CD4-positive, alpha-beta T cell treated with Interleukin-10 for 1 hour (primary cell): ENCODE measurements around the gene STXBP1.
"Not testable (repeated sequence)": the region's sequence is repeated elsewhere in the genome, so short reads cannot be mapped to it uniquely, and the experiment has no call there.

Experiments
- DNase-seq: peaks from one replicate; pipeline ENCODE4 v3.0.0-alpha.2; 2020

Gene STXBP1

GRCh38 chr9:127621339-127621970 lies 9.4 kb downstream of the STXBP1 start:
- not testable (repeated sequence) for DNase-seq

DNA sequence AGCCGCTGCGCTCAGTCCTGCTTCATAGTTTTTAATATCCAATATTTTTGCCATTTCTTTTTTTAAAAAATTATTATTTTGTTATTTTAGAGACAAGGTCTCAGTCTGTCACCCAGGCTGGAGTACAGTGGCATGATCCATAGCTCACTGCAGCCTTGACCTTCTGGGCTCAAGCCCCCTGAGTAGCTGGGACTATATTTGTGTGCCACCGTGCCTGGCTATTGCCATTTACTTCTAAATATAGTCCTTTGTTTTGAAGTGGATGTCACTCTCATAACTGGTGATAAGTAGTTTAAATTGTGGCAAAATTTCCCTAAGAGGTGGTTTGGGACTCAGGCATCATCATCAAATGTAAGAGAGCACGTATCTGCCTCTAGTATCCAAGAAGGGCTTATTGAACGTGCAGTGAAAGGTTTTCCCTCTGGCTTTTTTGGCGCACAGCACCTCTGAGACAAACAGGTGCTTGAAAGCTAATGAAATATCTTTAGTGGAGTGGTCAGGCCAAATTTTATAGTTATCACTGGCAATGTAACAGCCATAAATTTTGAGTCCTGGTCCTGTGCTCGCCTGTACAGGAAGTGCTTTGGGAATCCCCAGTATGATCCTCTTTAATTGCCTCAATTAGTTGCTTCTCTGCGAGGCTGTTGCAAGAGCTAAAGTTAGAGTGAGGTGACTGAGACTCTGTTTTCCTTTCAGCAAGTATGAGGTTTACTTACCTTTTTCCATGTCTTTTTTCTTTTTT lies 14.8 kb downstream of the STXBP1 start:
- no peak for DNase-seq

DNA sequence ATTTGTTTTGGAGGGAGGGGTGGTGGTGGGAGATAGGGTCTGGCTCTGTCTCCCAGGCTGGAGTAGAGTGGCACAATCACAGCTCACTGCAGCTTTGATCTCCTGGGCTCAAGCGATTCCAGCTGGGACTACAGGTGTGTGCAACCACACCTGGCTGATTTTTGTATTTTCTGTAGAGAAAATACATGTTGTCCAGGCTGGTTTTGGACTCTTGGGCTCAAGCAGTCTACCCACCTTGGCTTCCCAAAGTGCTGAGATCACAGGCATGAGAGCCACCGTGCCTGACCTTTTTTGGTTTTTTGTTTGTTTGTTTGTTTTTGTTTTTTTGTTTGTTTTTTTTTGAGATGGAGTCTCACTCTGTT lies 15.4 kb downstream of the STXBP1 start:
- DNase-seq, result no peak

- no peak for DNase-seq
These were observed 16.8 kb downstream of the STXBP1 start for GRCh38 chr9:127628758-127629467.

- no peak for DNase-seq
These were observed 17.5 kb downstream of the STXBP1 start for GRCh38 chr9:127629468-127630081.

DNA sequence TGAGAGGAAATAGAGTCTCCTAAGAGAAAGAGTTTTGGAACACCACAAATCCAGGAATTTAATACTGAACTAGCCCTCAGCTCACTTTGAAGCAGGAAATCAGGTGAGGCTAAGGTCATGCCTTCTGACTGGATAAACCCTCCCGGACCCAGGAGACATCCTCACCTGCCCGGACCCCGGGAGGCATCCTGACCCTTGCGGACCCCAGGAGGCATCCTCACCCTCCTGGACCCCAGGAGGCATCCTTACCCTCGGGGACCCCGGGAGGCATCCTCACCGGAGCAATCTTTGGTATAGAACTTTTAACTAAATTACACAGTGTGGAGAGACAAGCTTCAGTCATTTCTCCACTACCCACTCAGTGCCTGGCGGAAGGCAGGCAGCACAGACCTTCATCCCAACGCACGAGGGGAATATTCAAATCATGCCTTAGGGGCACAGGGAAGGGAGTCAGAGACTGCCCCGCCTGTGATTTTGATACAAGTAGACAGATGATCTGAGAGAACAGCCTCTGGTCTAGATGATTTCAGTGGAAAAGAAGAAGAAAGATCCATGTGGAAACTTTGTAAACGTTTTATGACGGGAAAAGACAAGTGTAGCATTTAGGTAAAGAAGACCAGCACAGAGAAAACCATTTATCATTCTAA lies 21.3 kb downstream of the STXBP1 start:
- DNase-seq, result no peak

GRCh38 chr9:127634021-127634420 lies 21.9 kb downstream of the STXBP1 start:
- no peak for DNase-seq

GRCh38 chr9:127634698-127635097 lies 22.6 kb downstream of the STXBP1 start:
- DNase-seq, result no peak

GRCh38 chr9:127635201-127635735 lies 23.2 kb downstream of the STXBP1 start:
- no peak for DNase-seq

DNA sequence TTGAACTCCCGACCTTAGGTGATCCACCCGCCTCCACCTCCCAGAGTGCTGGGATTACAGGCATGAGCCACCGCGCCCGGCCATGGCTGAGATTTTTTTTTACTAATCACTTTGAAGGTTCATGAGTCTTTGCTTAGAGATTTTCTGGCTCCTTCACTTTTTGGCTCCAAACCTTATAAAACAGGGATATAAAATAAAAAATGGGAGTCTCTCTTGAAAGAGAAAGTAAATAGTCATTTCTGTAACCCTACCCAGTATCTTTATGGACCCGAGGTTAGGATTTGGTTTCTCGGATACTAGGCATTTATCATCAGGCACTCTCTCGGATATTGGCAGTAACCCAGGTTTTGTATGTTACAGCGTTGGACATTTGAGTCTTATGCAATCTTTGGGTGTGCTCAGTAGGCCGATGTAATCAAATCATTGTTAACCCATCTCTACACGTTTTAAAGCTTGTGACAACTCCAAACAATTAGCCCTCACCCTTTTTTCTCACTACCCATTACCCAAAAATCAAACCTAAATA lies 25.3 kb downstream of the STXBP1 start:
- DNase-seq, result no peak

DNA sequence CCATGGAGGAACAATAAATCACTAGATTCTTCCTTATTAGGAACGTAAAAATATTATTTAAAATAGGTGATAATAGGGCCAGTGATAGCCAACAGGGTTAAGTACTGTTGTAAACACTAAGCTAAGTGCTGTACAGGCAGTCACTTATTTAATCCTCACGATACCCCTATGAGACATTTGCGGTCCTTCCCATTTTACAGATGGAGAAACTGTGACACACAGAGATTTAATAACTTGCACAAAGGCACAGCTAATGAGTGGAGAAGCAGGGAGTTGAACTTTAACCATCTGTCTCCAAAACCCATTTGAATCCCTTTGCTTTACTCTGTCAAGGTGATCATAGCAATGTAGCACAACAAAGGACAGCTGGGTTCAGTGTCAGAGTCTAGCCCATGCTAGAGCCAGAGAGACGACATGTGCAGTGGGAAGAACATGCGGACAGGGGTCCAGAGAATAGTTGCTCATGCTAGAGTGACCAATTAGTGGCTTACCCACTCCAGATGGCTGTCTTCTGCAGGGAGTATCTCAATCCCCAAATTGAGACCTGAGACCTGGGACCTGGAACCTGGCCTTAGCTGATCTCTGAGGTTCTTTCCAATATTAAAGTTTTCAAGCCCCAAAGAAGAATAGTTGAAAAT lies 28.9 kb downstream of the STXBP1 start:
- DNase-seq, result no peak

GRCh38 chr9:127642082-127642740 lies 30.1 kb downstream of the STXBP1 start:
- no peak for DNase-seq

DNA sequence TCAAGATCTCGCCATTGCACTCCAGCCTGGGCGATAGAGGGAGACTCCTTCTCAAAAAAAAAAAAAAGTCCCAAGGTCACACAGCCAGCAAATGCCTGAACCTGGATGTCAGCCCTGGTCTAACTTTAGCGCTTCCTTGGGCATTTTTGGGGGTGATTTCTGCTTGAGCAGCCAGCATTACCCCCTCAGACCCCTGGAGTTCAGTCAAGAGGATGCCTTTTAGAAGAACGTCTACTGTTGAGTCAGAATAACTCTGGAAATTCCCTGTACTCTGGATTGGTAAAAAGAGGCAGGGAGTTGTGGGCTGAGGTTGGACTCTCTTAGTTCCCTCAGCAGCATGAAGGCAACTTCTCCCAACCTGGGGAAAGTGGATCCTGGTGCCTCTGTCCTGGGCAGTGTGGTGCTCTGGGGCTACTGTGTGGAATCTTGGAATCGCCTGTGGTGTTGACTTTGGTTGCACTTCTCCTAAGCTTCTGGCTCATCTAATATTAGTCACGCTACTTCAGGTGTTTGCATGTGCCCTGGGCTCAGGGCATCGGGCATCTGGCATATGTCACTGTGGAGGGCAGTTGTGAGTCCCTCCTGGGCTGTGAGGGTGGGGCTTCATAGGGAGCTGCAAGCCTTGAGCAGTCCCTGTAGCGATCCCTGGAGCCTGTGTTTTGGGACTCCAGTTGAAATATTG lies 32.2 kb downstream of the STXBP1 start:
- no peak for DNase-seq

DNA sequence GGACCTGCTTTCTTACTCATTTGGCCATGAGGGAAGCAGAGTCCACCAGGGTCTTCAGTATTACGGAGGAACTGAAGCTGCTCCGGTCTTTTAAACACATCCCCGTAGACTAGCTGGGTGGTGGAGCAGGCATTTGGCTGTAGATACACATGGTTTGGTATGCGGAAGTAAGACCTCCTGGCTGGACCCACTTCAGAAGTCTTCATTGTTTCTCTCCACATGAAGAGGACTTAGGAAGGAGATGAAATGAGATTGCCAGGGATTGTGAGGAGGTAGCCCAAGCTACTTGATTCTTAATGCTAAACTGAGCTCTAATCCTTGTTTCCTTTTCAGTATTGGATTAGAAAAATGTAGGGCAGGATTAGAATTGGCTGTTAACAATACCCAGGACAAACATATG lies 32.9 kb downstream of the STXBP1 start:
- DNase-seq, result no peak

- DNase-seq, result no peak
These were observed 35.4 kb downstream of the STXBP1 start for GRCh38 chr9:127647451-127647850.

GRCh38 chr9:127650518-127650917 lies 38.4 kb downstream of the STXBP1 start:
- DNase-seq, result no peak

DNA sequence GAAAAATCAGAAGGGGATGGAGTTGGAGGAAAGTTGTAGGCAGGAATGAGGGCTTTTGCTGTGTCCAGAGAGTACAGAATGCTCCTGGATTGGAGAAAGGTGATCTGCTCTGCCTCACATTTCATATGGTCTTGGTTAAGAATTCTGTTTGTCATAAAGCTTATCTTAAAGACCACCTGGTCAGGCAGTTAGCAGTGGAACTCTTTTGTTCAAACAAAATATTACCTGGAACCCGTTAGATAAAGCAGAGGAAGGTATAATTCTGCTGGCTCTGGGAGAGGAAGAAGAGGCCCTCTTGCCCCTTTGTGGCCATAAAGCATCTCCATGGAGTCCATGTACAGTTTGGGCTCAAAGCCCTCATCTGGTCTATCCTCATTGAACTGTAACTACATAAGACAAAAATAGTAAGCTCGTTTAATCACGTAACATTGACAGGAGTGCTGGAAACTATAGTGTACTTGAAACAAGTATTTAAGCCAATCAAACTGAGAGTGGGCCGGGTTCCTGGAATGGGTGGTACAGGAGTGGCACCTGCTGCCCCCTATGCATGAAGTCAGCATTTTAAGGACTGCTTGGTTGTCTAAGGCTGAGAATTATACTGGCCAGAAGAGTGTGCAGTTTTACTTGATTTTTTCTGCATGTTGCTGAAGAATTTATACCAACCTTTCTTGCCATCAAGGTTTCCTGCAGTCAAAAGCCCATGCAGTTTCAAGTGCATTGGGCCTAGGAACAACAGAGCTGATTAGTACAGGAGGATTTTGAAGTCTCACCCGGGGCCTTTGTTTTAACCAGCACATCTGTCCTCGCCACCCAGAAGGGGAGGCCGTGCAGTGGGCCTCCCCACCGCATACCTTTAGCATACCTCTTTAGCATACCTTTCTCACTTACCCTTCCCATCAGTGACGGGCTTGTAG lies 39.9 kb downstream of the STXBP1 start:
- no peak for DNase-seq

- no peak for DNase-seq
These were observed 40.7 kb downstream of the STXBP1 start for GRCh38 chr9:127652733-127653132.

- no peak for DNase-seq
These were observed 42.5 kb downstream of the STXBP1 start for GRCh38 chr9:127654619-127655018.

GRCh38 chr9:127658428-127658827 lies 46.4 kb downstream of the STXBP1 start:
- DNase-seq, result no peak
